ENCODE measurements around the gene TXNIP. TPM values are rescaled to one million over a fixed set of nuclear protein-coding genes. Genes with fewer than 3 reads are reported as not detected.

TXNIP gene
- total and polyA plus RNA-seq, 2 donors (not counting 1 experiment from before 2014, with no cell fraction given), result 542 to 1,651 TPM

DNA sequence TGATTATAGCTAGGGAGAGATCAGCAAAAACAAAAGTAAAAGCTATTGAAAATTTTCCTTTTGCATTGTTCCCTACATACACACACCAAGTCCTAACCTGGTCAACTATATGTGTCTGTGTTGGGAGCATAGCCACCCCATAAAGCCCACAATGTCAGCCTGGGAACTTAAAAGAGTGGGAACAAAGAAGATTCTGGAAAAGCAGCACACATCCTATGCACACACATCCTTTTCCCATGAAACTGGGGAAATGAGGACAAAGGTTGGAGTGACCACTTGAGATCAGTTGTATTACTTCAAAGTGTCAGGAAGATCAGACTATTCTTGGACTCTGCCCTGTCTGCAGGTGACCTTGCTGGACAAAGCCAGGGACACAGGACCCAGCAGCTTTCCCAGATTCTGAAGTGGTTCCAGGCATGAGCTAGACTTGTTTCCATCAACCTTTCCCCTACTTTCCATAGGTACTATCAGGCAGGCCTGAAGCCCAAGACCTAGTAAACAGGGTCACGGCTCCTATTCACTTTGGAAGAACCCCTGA, 15.9 kb downstream of the TXNIP start:
- DNase-seq, result no peak

More for the DNA sequence above, 15.9 kb downstream of the TXNIP start:
- ChIA-PET CTCF (interaction anchor here (4.3 to 9.5 kb wide), 8 partner anchors 13 to 134 kb away, joined by 30 to 361 read pairs (median 64); partner anchors contain the start of genes ANKRD34A, LIX1L, NUDT17 and POLR3GL), POLR2A (interaction anchor here (0.6 to 4.7 kb wide), 9 partner anchors 13 to 98 kb away, joined by 3 to 131 read pairs (median 12); partner anchors contain the start of genes ANKRD34A, LIX1L, PEX11B and POLR3GL)
- H3K27ac Mint-ChIP-seq, result no peak overlapping the region
- intact Hi-C loops (cut with micrococcal nuclease), result no loop called here
- peak overlapping the region in 3 of 5 experiments; percentile 19 to 52 (median 39) for H3K4me3 ChIP-seq (ENCODE audit: control extremely low read depth in 1 of 5, extremely low read depth in 1 of 5, insufficient read depth in 1 of 5, low read depth in 2 of 5, low read length in 4 of 5)
- H3K4me1 ChIP-seq (ENCODE audit: control insufficient read depth in 2 of 2, insufficient read depth in 2 of 2, low read length in 2 of 2), result peaks cover 80 to 83% of the 10 kb centered on the region in 2 donors
- peak overlapping the region; percentile 75 for H3K4me2 ChIP-seq (replicated peaks; ENCODE audit: low read depth, low read length, poor library complexity, severe bottlenecking)
- no peaks in the 10 kb centered on the region for H3K36me3 ChIP-seq (replicated peaks in 1 of 2; ENCODE audit: control extremely low read depth in 1 of 2, control insufficient read depth in 1 of 2, extremely low read depth in 1 of 2, insufficient read depth in 2 of 2, low read length in 1 of 2)
- peak overlapping the region; percentile 96 to 97 for H3K27ac ChIP-seq (ENCODE audit: low read length in 2 of 2)
- WGBS (ENCODE audit: insufficient coverage), result 100% methylated on average over 1 of the region's 1 CpG
- H4K20me1 ChIP-seq (ENCODE audit: control insufficient read depth, insufficient read depth, low read length, poor library complexity, severe bottlenecking), result no peaks in the 10 kb centered on the region
- peaks cover 43% of the 10 kb centered on the region for H3K4me1 Mint-ChIP-seq
- TF ChIP-seq, protein P1, sequence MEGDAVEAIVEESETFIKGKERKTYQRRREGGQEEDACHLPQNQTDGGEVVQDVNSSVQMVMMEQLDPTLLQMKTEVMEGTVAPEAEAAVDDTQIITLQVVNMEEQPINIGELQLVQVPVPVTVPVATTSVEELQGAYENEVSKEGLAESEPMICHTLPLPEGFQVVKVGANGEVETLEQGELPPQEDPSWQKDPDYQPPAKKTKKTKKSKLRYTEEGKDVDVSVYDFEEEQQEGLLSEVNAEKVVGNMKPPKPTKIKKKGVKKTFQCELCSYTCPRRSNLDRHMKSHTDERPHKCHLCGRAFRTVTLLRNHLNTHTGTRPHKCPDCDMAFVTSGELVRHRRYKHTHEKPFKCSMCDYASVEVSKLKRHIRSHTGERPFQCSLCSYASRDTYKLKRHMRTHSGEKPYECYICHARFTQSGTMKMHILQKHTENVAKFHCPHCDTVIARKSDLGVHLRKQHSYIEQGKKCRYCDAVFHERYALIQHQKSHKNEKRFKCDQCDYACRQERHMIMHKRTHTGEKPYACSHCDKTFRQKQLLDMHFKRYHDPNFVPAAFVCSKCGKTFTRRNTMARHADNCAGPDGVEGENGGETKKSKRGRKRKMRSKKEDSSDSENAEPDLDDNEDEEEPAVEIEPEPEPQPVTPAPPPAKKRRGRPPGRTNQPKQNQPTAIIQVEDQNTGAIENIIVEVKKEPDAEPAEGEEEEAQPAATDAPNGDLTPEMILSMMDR (IDR thresholded peaks at IDR 0.05), result no peak
- no peak for TF ChIP-seq EZH2 (IDR thresholded peaks at IDR 0.05; ENCODE audit: borderline replicate concordance, insufficient read depth, low read depth, low read length, poor library complexity, severe bottlenecking)
- H3K9me3 ChIP-seq (ENCODE audit: control extremely low read depth in 1 of 3, control insufficient read depth in 2 of 3, insufficient read depth in 1 of 3, low read length in 2 of 3), result no peaks in the 10 kb centered on the region
- H3K9ac ChIP-seq (ENCODE audit: low read length), result peak overlapping the region; percentile 59
- no peaks in the 10 kb centered on the region for H3K9me3 Mint-ChIP-seq (ENCODE audit: insufficient read depth)
- no peak overlapping the region for H3K4me3 Mint-ChIP-seq
- no peaks in the 10 kb centered on the region for H3K27me3 ChIP-seq (replicated peaks in 1 of 4; ENCODE audit: control extremely low read depth in 1 of 4, control insufficient read depth in 3 of 4, insufficient read depth in 4 of 4, low read length in 3 of 4)
- no peaks in the 10 kb centered on the region for H3K27me3 Mint-ChIP-seq
- ATAC-seq (ENCODE audit: low read depth), result no peak
- H3K79me2 ChIP-seq (ENCODE audit: control insufficient read depth, insufficient read depth, low read length), result peaks cover 47% of the 10 kb centered on the region
- H2AFZ ChIP-seq (ENCODE audit: insufficient read depth, low read depth, low read length, poor library complexity, severe bottlenecking), result peak overlapping the region; percentile 50

Measured in B cell (primary cell).